IPS-20b (cell line): ENCODE measurements around the gene RDH13.
"Not testable (repeated sequence)": the region's sequence is repeated elsewhere in the genome, so short reads cannot be mapped to it uniquely, and the experiment has no call there.

ENCODE experiments used
- H3K27ac ChIP-seq: one replicate; pipeline ENCODE4 v1.5.1; 2013; ENCODE audit warnings: low read length
- H3K27me3 ChIP-seq: 2 replicates; pipeline ENCODE4 v1.6.1; 2013; ENCODE audit warnings: mild to moderate bottlenecking, low read length, inconsistent platforms; ENCODE audit not compliant: insufficient read depth
- H3K36me3 ChIP-seq: 2 replicates; pipeline ENCODE4 v1.6.1; 2013; ENCODE audit warnings: low read depth, mild to moderate bottlenecking, inconsistent platforms, low read length, moderate library complexity; ENCODE audit not compliant: insufficient read depth
- H3K4me1 ChIP-seq: 2 replicates; pipeline ENCODE4 v1.6.1; 2013; ENCODE audit warnings: mild to moderate bottlenecking, control low read depth, inconsistent platforms, low read length, moderate library complexity; ENCODE audit not compliant: insufficient read depth
- H3K4me3 ChIP-seq: 2 replicates; pipeline ENCODE4 v1.5.1; 2013; ENCODE audit warnings: mild to moderate bottlenecking, low read length, inconsistent platforms
- H3K9ac ChIP-seq: 2 replicates; pipeline ENCODE4 v1.6.1; 2013; ENCODE audit warnings: low read depth, mild to moderate bottlenecking, inconsistent platforms, low read length, moderate library complexity
- H3K9me3 ChIP-seq: 2 replicates; pipeline ENCODE4 v1.6.1; 2013; ENCODE audit warnings: mild to moderate bottlenecking, low read depth, low read length, inconsistent platforms; ENCODE audit not compliant: insufficient read depth

RDH13 gene, protein sequence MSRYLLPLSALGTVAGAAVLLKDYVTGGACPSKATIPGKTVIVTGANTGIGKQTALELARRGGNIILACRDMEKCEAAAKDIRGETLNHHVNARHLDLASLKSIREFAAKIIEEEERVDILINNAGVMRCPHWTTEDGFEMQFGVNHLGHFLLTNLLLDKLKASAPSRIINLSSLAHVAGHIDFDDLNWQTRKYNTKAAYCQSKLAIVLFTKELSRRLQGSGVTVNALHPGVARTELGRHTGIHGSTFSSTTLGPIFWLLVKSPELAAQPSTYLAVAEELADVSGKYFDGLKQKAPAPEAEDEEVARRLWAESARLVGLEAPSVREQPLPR

GRCh38 chr19:55062735-55063491 lies at the start of gene RDH13:
Gene RDH13 (minus strand): TSS chr19:55063148. CDS start chr19:55063032, 116 bp downstream.
- Histone ChIP-seq H3K27me3 (peaks cover 44% of the 10 kb centered on the region), H3K27ac (no peak within 1 kb of the TSS), H3K4me3 (peak within 1 kb of the TSS; percentile 85), H3K9ac (peak within 1 kb of the TSS; percentile 77), H3K4me1 (no peaks in the 10 kb centered on the region), H3K36me3 (peaks cover 11% of the 10 kb centered on the region), H3K9me3 (no peaks in the 10 kb centered on the region)

GRCh38 chr19:55112246-55112776 lies 49.4 kb upstream of the RDH13 start:
- peaks cover 7% of the 10 kb centered on the region; the same call in 1 of the 2 replicates for H3K36me3 ChIP-seq
- H3K9ac ChIP-seq = 0 out of 2 replicates have a peak overlapping the region, but pooled peaks have one; percentile 51
- H3K9me3 ChIP-seq = no peaks in the 10 kb centered on the region
- H3K27me3 ChIP-seq = no peaks in the 10 kb centered on the region
- H3K27ac ChIP-seq = no peak overlapping the region
- H3K4me3 ChIP-seq = no peak overlapping the region
- H3K4me1 ChIP-seq = peaks cover 3% of the 10 kb centered on the region; the same call in 1 of the 2 replicates

- Histone ChIP-seq H3K9me3 (no peaks in the 10 kb centered on the region), H3K27ac (no peak overlapping the region), H3K4me3 (no peak overlapping the region), H3K27me3 (no peaks in the 10 kb centered on the region), H3K9ac (no peak overlapping the region), H3K36me3 (peaks cover 7% of the 10 kb centered on the region; the same call in 1 of the 2 replicates), H3K4me1 (peaks cover 3% of the 10 kb centered on the region; the same call in 1 of the 2 replicates)
Measured at GRCh38 chr19:55111238-55111831, 48.4 kb upstream of the RDH13 start.

DNA sequence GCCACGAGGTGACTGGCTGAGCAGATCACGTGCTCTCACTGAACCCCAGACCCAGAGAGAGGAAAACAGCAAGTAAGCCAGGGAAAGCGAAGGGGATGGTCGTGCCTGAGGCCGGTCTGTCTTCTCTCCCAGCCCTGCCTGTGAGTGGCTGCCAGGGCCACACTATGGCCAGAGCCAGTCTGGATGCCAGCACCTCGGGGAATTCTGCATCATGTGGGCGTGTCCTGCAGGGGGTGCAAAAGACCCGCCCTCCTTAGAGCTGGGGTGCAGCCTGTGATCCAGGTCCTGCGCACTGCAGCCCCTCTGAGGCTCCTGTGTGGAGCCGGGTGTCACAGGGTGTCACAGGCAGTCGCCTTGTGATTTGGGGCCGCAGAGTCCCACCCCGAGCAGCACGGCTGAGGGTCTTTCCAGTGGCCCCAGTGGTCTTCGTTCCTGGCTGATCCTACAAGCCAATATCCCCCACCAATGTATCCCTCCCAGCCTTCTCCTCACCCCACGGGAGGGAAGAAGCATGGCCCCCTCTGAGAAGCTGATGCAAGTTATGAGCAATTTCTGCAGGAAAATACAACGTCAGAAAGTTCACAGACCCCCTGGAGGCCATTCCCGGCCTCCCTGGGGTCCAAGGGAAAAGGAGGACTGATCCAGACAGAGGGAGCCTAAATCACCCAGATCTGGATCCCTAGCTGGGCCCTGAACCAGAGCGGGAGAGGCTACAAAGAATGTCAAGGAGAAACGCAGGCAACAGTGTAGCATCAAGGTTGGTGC lies 46.8 kb upstream of the RDH13 start:
- no peak overlapping the region for H3K4me3 ChIP-seq
- H3K4me1 ChIP-seq = no peaks in the 10 kb centered on the region; the same call in 1 of the 2 replicates
- H3K9me3 ChIP-seq = no peaks in the 10 kb centered on the region
- H3K27ac ChIP-seq = no peak overlapping the region
- H3K36me3 ChIP-seq = peaks cover 7% of the 10 kb centered on the region; the same call in 1 of the 2 replicates
- H3K27me3 ChIP-seq = no peaks in the 10 kb centered on the region
- no peak overlapping the region for H3K9ac ChIP-seq

GRCh38 chr19:55107252-55107651 lies 44.3 kb upstream of the RDH13 start:
- not testable (repeated sequence) for H3K4me1 ChIP-seq, H3K27me3 ChIP-seq, H3K4me3 ChIP-seq, H3K27ac ChIP-seq, H3K9me3 ChIP-seq, H3K9ac ChIP-seq
- peaks cover 18% of the 10 kb centered on the region; the same call in 1 of the 2 replicates for H3K36me3 ChIP-seq

GRCh38 chr19:55106591-55106990 lies 43.6 kb upstream of the RDH13 start:
- no peak overlapping the region for H3K9ac ChIP-seq
- H3K27ac ChIP-seq = no peak overlapping the region
- no peaks in the 10 kb centered on the region for H3K27me3 ChIP-seq
- no peak overlapping the region for H3K4me3 ChIP-seq
- no peaks in the 10 kb centered on the region for H3K4me1 ChIP-seq
- no peaks in the 10 kb centered on the region for H3K9me3 ChIP-seq
- H3K36me3 ChIP-seq = peaks cover 20% of the 10 kb centered on the region; the same call in 1 of the 2 replicates

- Histone ChIP-seq H3K4me1 (no peaks in the 10 kb centered on the region), H3K27me3 (no peaks in the 10 kb centered on the region), H3K9ac (no peak overlapping the region), H3K9me3 (no peaks in the 10 kb centered on the region), H3K36me3 (peaks cover 17% of the 10 kb centered on the region; the same call in 1 of the 2 replicates), H3K27ac (no peak overlapping the region), H3K4me3 (no peak overlapping the region)
Measured at GRCh38 chr19:55105237-55105636, 42.3 kb upstream of the RDH13 start.

GRCh38 chr19:55103190-55103589 lies 40.2 kb upstream of the RDH13 start:
- peaks cover 13% of the 10 kb centered on the region; the same call in 1 of the 2 replicates for H3K36me3 ChIP-seq

DNA sequence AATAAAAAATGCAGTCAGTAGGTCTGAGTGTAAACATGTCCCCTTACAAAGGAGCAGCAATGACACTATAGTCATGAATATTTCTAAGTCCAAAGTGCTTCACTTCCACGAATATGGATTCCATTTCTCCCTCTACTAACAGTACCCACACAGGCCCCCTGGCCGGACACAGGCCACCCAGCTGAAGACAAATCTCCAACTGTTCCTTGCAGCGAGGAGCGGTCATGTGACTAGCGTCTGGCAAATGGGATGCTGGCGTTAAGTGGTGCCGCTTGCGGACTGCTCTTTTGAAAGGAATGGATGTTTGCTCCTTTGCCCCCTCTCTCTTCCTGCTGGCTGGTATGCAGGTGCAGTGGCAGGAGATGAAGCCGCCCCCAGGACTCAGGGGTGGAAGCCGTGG lies 38.3 kb upstream of the RDH13 start:
- Histone ChIP-seq H3K9me3 (no peaks in the 10 kb centered on the region), H3K36me3 (peaks cover 13% of the 10 kb centered on the region; the same call in 1 of the 2 replicates), H3K27me3 (no peaks in the 10 kb centered on the region), H3K9ac (no peak overlapping the region), H3K4me3 (no peak overlapping the region), H3K27ac (no peak overlapping the region), H3K4me1 (no peaks in the 10 kb centered on the region)

More at GRCh38 chr19:55103190-55103589, 40.2 kb upstream of the RDH13 start:
- no peak overlapping the region for H3K4me3 ChIP-seq
- no peaks in the 10 kb centered on the region for H3K27me3 ChIP-seq
- H3K27ac ChIP-seq = no peak overlapping the region
- H3K9ac ChIP-seq = no peak overlapping the region
- no peaks in the 10 kb centered on the region for H3K4me1 ChIP-seq
- H3K9me3 ChIP-seq = no peaks in the 10 kb centered on the region

DNA sequence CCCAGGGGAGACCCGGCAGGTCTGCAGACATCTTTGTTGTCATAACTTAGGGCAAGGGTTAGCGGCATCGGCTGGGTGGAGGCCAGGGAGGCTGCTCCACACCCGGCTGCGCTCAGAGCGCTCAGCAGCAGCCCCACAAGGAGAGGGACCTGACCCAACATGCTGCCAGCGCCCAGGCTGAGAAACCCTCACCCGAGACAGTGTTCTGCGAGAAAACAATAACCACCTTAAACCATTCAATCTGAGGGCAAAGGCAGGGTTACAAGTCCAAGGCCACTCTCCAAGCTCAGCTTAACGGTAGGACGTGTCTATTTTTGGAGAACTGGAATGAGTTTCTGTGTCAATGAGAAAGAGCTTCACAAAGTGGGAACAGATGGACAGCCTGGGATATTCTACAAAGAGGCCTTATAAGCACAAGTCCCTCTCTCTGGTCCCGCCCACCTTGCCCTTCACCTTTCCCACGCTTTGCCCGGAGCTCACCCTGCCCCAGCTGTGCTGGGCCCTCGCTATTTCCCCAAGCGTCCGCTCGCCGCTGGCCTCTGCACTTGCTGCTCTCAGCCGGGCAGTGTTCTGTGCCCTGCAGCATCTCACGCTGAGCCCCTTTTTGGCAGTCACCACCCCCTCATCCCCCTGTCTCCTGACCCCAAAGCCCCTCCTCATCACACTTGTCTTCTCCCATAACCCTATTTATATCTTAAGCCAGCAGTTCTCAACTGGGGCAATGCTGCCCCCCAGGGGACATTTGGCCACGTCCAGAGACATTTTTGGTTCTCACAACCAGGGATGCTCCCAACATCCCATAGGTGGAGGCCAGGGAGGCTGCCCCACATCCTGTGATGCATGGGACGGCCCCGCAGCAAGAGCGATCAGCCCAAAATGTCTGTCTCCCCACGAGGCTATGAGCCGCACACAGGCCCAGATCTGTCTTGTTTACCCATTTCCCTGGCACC lies 36.9 kb upstream of the RDH13 start:
- Histone ChIP-seq H3K4me3 (no peak overlapping the region), H3K36me3 (peaks cover 13% of the 10 kb centered on the region; the same call in 1 of the 2 replicates)

More for the DNA sequence above, 36.9 kb upstream of the RDH13 start:
- Histone ChIP-seq H3K27me3 (no peaks in the 10 kb centered on the region), H3K9ac (no peak overlapping the region), H3K4me1 (no peaks in the 10 kb centered on the region), H3K27ac (no peak overlapping the region), H3K9me3 (no peaks in the 10 kb centered on the region)
